Gastrocnemius medialis (tissue), 4 donors: Measurements from ENCODE around the gene CORO2B.

Source experiments
- CTCF ChIP-seq, 5 experiments: fragments of 450-650 bp in 3 of 5; fragments of 200-600 bp in 2 of 5; sonication (generic) in 2 of 5; IDR thresholded peaks in 4 of 5; conservative IDR thresholded peaks in 1 of 5; 1 replicate in 4 of 5; 2 replicates in 1 of 5; pipeline ENCODE4 v1.5.1; 2016 to 2019; ENCODE audit warnings: antibody characterized with exemption in 5 of 5, mild to moderate bottlenecking in 3 of 5, moderate library complexity in 3 of 5
- POLR2A ChIP-seq, 2 donors: fragments of 450-650 bp; IDR thresholded peaks; one replicate each; pipeline ENCODE4 v1.6.1; 2017; ENCODE audit warnings: antibody characterized with exemption in 2 of 2, mild to moderate bottlenecking in 2 of 2, moderate library complexity in 2 of 2

GRCh38 chr15:68700455-68701123, 121.8 kb downstream of the CORO2B start:
- TF ChIP-seq POLR2A (IDR thresholded peaks at IDR 0.05) (no peak), CTCF (IDR thresholded peaks at IDR 0.05 in 4 of 5, conservative IDR thresholded peaks at IDR 0.05 in 1 of 5) (no peak)
